HG02938 (cell line): ENCODE measurements around the gene TSC22D3.
"Not testable (repeated sequence)": the region's sequence is repeated elsewhere in the genome, so short reads cannot be mapped to it uniquely, and the experiment has no call there.

Experiments
- ATAC-seq: cut with Tn5 transposase; IDR thresholded peaks from one replicate; pipeline ENCODE4 v1.9.1; 2021; ENCODE audit warnings: mild to moderate bottlenecking, moderate library complexity; ENCODE audit not compliant: unreplicated experiment

TSC22D3 gene

GRCh38 chrX:107683931-107684330, 91.7 kb downstream of the TSC22D3 start:
- ATAC-seq: no peak

- no peak for ATAC-seq
Measured at GRCh38 chrX:107683124-107683895, 92.3 kb downstream of the TSC22D3 start.

- no peak for ATAC-seq
Measured at GRCh38 chrX:107682256-107682655, 93.3 kb downstream of the TSC22D3 start.

GRCh38 chrX:107678957-107679740, 96.4 kb downstream of the TSC22D3 start:
- no peak for ATAC-seq

- no peak for ATAC-seq
Measured at GRCh38 chrX:107677909-107678308, 97.7 kb downstream of the TSC22D3 start.

GRCh38 chrX:107677501-107677901, 98.1 kb downstream of the TSC22D3 start:
- ATAC-seq: no peak

GRCh38 chrX:107676559-107677378, 98.8 kb downstream of the TSC22D3 start:
- no peak for ATAC-seq

- ATAC-seq: no peak
Measured at GRCh38 chrX:107675823-107676555, 99.6 kb downstream of the TSC22D3 start.

- ATAC-seq: no peak
Measured at GRCh38 chrX:107675365-107675654, 100.3 kb downstream of the TSC22D3 start.

GRCh38 chrX:107674480-107675364, 100.9 kb downstream of the TSC22D3 start:
- peak; percentile 12 for ATAC-seq

GRCh38 chrX:107673933-107674479, 101.6 kb downstream of the TSC22D3 start:
- peak; percentile 83 for ATAC-seq

GRCh38 chrX:107673431-107673830, 102.2 kb downstream of the TSC22D3 start:
- ATAC-seq: peak; percentile 2

GRCh38 chrX:107672955-107673378, 102.6 kb downstream of the TSC22D3 start:
- no peak for ATAC-seq

- ATAC-seq: not testable (repeated sequence)
Measured at GRCh38 chrX:107671256-107671655, 104.3 kb downstream of the TSC22D3 start.

- no peak for ATAC-seq
Measured at GRCh38 chrX:107669885-107670628, 105.5 kb downstream of the TSC22D3 start.

- ATAC-seq: no peak
Measured at GRCh38 chrX:107669261-107669660, 106.3 kb downstream of the TSC22D3 start.

- ATAC-seq: not testable (repeated sequence)
Measured at GRCh38 chrX:107668710-107669109, 106.9 kb downstream of the TSC22D3 start.

GRCh38 chrX:107667426-107667825, 108.2 kb downstream of the TSC22D3 start:
- ATAC-seq: no peak

- ATAC-seq: no peak
Measured at GRCh38 chrX:107666931-107667330, 108.7 kb downstream of the TSC22D3 start.
